Nephron (organoid): ENCODE measurements around the gene TES.

Source experiments
- H3K27ac Mint-ChIP-seq, 3 experiments: 2 replicates each; pipeline ENCODE4 v1.8.0; 2020; ENCODE audit warnings: mixed read lengths in 3 of 3, mild to moderate bottlenecking in 2 of 3, moderate library complexity in 1 of 3
- H3K27me3 Mint-ChIP-seq: 2 replicates; pipeline ENCODE4 v1.8.0; 2021; ENCODE audit warnings: low read depth, mild to moderate bottlenecking, moderate library complexity, mixed read lengths
- H3K36me3 Mint-ChIP-seq: 2 replicates; pipeline ENCODE4 v1.8.0; 2020; ENCODE audit warnings: low read depth, mixed read lengths
- H3K4me1 Mint-ChIP-seq: 2 replicates; pipeline ENCODE4 v1.8.0; 2020; ENCODE audit warnings: mixed read lengths
- H3K4me3 Mint-ChIP-seq, 3 experiments: 2 replicates each; pipeline ENCODE4 v1.8.0; 2020; ENCODE audit warnings: mild to moderate bottlenecking in 3 of 3, mixed read lengths in 3 of 3, moderate library complexity in 2 of 3
- H3K9me3 Mint-ChIP-seq: 2 replicates; pipeline ENCODE4 v1.8.0; 2020; ENCODE audit warnings: mixed read lengths
- CTCF ChIP-seq, 3 experiments: fragments of 200-600 bp; sonication (generic); IDR thresholded peaks; one replicate each; pipeline ENCODE4 v1.5.0; 2021; ENCODE audit warnings: antibody characterized with exemption in 3 of 3; ENCODE audit not compliant: unreplicated experiment in 3 of 3

Gene TES

GRCh38 chr7:116218747-116219146 lies 8.4 kb downstream of the TES start:
- no peaks in the 10 kb centered on the region for H3K36me3 Mint-ChIP-seq
- H3K9me3 Mint-ChIP-seq: no peaks in the 10 kb centered on the region
- no peak for TF ChIP-seq CTCF (IDR thresholded peaks at IDR 0.05; ENCODE audit: unreplicated experiment in 3 of 3)
- H3K27me3 Mint-ChIP-seq: no peaks in the 10 kb centered on the region
- H3K4me1 Mint-ChIP-seq: peaks cover 16% of the 10 kb centered on the region
- no peak overlapping the region for H3K4me3 Mint-ChIP-seq
- peak overlapping the region in 2 of 3 experiments; percentile 3 to 56 for H3K27ac Mint-ChIP-seq

GRCh38 chr7:116219288-116219687 lies 8.9 kb downstream of the TES start:
- Mint-ChIP-seq H3K9me3 (no peaks in the 10 kb centered on the region), H3K36me3 (no peaks in the 10 kb centered on the region), H3K4me3 (no peak overlapping the region), H3K4me1 (peaks cover 14% of the 10 kb centered on the region), H3K27ac (no peak overlapping the region), H3K27me3 (no peaks in the 10 kb centered on the region)
- no peak for TF ChIP-seq CTCF (IDR thresholded peaks at IDR 0.05; ENCODE audit: unreplicated experiment in 3 of 3)

GRCh38 chr7:116219834-116220233 lies 9.5 kb downstream of the TES start:
- Mint-ChIP-seq H3K27me3 (no peaks in the 10 kb centered on the region), H3K4me1 (peaks cover 14% of the 10 kb centered on the region), H3K9me3 (no peaks in the 10 kb centered on the region), H3K4me3 (no peak overlapping the region), H3K36me3 (no peaks in the 10 kb centered on the region), H3K27ac (no peak overlapping the region)
- no peak for TF ChIP-seq CTCF (IDR thresholded peaks at IDR 0.05; ENCODE audit: unreplicated experiment in 3 of 3)

DNA sequence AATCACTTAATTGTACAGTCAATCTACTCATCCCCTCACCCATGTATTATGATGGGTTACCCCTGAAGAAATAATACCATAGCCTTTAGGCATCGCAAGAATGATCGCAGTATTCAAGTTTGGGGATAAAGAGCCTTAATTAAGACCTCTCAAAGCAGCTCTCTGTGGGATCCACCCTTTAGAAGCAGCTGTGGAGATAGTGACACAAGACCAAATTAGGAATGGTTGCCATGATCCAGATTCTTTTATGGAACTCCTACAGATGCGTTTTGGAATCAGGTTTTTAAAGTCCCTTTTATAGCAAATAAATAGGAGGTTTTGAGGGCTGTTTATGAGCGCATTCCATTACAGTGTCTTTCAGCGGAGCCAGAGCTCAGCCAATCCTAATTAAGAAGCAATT lies 12.2 kb downstream of the TES start:
- H3K4me1 Mint-ChIP-seq: peaks cover 14% of the 10 kb centered on the region
- no peaks in the 10 kb centered on the region for H3K36me3 Mint-ChIP-seq
- no peak overlapping the region for H3K27ac Mint-ChIP-seq
- H3K27me3 Mint-ChIP-seq: no peaks in the 10 kb centered on the region
- TF ChIP-seq CTCF (IDR thresholded peaks at IDR 0.05; ENCODE audit: unreplicated experiment in 3 of 3): no peak
- H3K9me3 Mint-ChIP-seq: no peaks in the 10 kb centered on the region
- no peak overlapping the region for H3K4me3 Mint-ChIP-seq

GRCh38 chr7:116223588-116223987 lies 13.2 kb downstream of the TES start:
- no peak overlapping the region for H3K4me3 Mint-ChIP-seq
- H3K27ac Mint-ChIP-seq: no peak overlapping the region
- no peaks in the 10 kb centered on the region for H3K27me3 Mint-ChIP-seq
- TF ChIP-seq CTCF (IDR thresholded peaks at IDR 0.05; ENCODE audit: unreplicated experiment in 3 of 3): no peak
- no peaks in the 10 kb centered on the region for H3K36me3 Mint-ChIP-seq
- peaks cover 4% of the 10 kb centered on the region for H3K4me1 Mint-ChIP-seq
- H3K9me3 Mint-ChIP-seq: no peaks in the 10 kb centered on the region

GRCh38 chr7:116224492-116225098 lies 14.3 kb downstream of the TES start:
- Mint-ChIP-seq H3K9me3 (no peaks in the 10 kb centered on the region), H3K27me3 (no peaks in the 10 kb centered on the region), H3K4me3 (no peak overlapping the region), H3K4me1 (peaks cover 9% of the 10 kb centered on the region), H3K27ac (no peak overlapping the region), H3K36me3 (no peaks in the 10 kb centered on the region)
- TF ChIP-seq CTCF (IDR thresholded peaks at IDR 0.05; ENCODE audit: unreplicated experiment in 3 of 3): no peak
